Anterior cingulate cortex (tissue), 58 donors: ENCODE data around the gene NPIPB2.
"Not testable (repeated sequence)": the region's sequence is repeated elsewhere in the genome, so short reads cannot be mapped to it uniquely, and the experiment has no call there.

Source experiments
- DNase-seq, 58 donors: peaks; one replicate each; lab custom pipeline; 2025; lab: John Stamatoyannopoulos, UW

Gene NPIPB2

GRCh38 chr16:11962978-11963377, 21.1 kb upstream of the NPIPB2 start:
- DNase-seq, result not testable (repeated sequence)

- not testable (repeated sequence) for DNase-seq
These were observed 20.6 kb upstream of the NPIPB2 start for GRCh38 chr16:11962457-11962856.

GRCh38 chr16:11957591-11958395, 15.9 kb upstream of the NPIPB2 start:
- DNase-seq, result no peak

- no peak for DNase-seq
These were observed 14.7 kb upstream of the NPIPB2 start for GRCh38 chr16:11956558-11956957.

- DNase-seq, result no peak
These were observed 13.9 kb upstream of the NPIPB2 start for GRCh38 chr16:11955713-11956123.

- DNase-seq, result not testable (repeated sequence)
These were observed 11.7 kb upstream of the NPIPB2 start for GRCh38 chr16:11953576-11953975.

GRCh38 chr16:11950388-11950787, 8.5 kb upstream of the NPIPB2 start:
- DNase-seq, result no peak

- peak in 37 of 58 donors; percentile 1 to 44 (median 13) for DNase-seq
These were observed 7.7 kb upstream of the NPIPB2 start for GRCh38 chr16:11949527-11949926.

- no peak for DNase-seq
These were observed 7.0 kb upstream of the NPIPB2 start for GRCh38 chr16:11948819-11949218.

GRCh38 chr16:11946433-11946832, 4.6 kb upstream of the NPIPB2 start:
- no peak for DNase-seq

- DNase-seq, result not testable (repeated sequence)
These were observed 14.5 kb downstream of the NPIPB2 start for GRCh38 chr16:11927350-11927749.

- DNase-seq, result not testable (repeated sequence)
These were observed 17.8 kb downstream of the NPIPB2 start for GRCh38 chr16:11924046-11924445.

GRCh38 chr16:11916524-11917285, 25.1 kb downstream of the NPIPB2 start:
- peak in 4 of 58 donors; percentile 4 to 60 (median 30) for DNase-seq

- peak; percentile 80 to 100 (median 98) for DNase-seq
These were observed 26.0 kb downstream of the NPIPB2 start, which contains the start of gene GSPT1 for GRCh38 chr16:11915644-11916523. Gene GSPT1, minus strand, starts transcription at chr16:11915956. Its CDS starts 236 bp downstream, at chr16:11915720.

- DNase-seq, result peak in 26 of 58 donors; percentile 8 to 72 (median 44)
These were observed 26.7 kb downstream of the NPIPB2 start for GRCh38 chr16:11915114-11915643.

GRCh38 chr16:11914210-11915113, 27.4 kb downstream of the NPIPB2 start:
- DNase-seq, result peak in 12 of 58 donors; percentile 7 to 44 (median 21)

GRCh38 chr16:11913425-11914079, 28.3 kb downstream of the NPIPB2 start:
- DNase-seq, result no peak
